CD4-positive, alpha-beta T cell treated with Interleukin-6 for 4 hours (primary cell): ENCODE measurements around the gene CALCOCO1.
"Not testable (repeated sequence)": the region's sequence is repeated elsewhere in the genome, so short reads cannot be mapped to it uniquely, and the experiment has no call there.

Experiments
- DNase-seq: peaks from one replicate; pipeline ENCODE4 v3.0.0-alpha.2; 2020; ENCODE audit warnings: mixed read lengths

CALCOCO1 gene

GRCh38 chr12:53696285-53696654 lies 31.0 kb downstream of the CALCOCO1 start:
- no peak for DNase-seq

GRCh38 chr12:53695152-53696145 lies 31.8 kb downstream of the CALCOCO1 start:
- DNase-seq: peak; percentile 56

- DNase-seq: no peak
Measured at GRCh38 chr12:53694756-53695151, 32.5 kb downstream of the CALCOCO1 start.

GRCh38 chr12:53688134-53688533 lies 39.1 kb downstream of the CALCOCO1 start:
- no peak for DNase-seq

GRCh38 chr12:53686436-53686835 lies 40.8 kb downstream of the CALCOCO1 start:
- DNase-seq: no peak

GRCh38 chr12:53684654-53685220 lies 42.5 kb downstream of the CALCOCO1 start:
- no peak for DNase-seq

- DNase-seq: no peak
Measured at GRCh38 chr12:53683983-53684382, 43.3 kb downstream of the CALCOCO1 start.

- DNase-seq: no peak
Measured at GRCh38 chr12:53683494-53683893, 43.8 kb downstream of the CALCOCO1 start.

GRCh38 chr12:53680061-53680460 lies 47.2 kb downstream of the CALCOCO1 start:
- not testable (repeated sequence) for DNase-seq

GRCh38 chr12:53677800-53678148 lies 49.5 kb downstream of the CALCOCO1 start:
- no peak for DNase-seq

- no peak for DNase-seq
Measured at GRCh38 chr12:53677016-53677799, 50.0 kb downstream of the CALCOCO1 start.

GRCh38 chr12:53676656-53677015 lies 50.6 kb downstream of the CALCOCO1 start:
- DNase-seq: peak; percentile 40

- DNase-seq: peak; percentile 98
Measured at GRCh38 chr12:53675701-53676607, 51.3 kb downstream of the CALCOCO1 start, which contains the start of gene ATP5MC2. TSS of gene ATP5MC2 (minus strand) at chr12:53676083. CDS start at chr12:53672614, 3,469 bp downstream.

GRCh38 chr12:53674977-53675700 lies 52.1 kb downstream of the CALCOCO1 start:
- DNase-seq: no peak

GRCh38 chr12:53670971-53671370 lies 56.3 kb downstream of the CALCOCO1 start:
- no peak for DNase-seq

GRCh38 chr12:53670308-53670707 lies 56.9 kb downstream of the CALCOCO1 start:
- no peak for DNase-seq

GRCh38 chr12:53667080-53667479 lies 60.2 kb downstream of the CALCOCO1 start:
- no peak for DNase-seq

GRCh38 chr12:53664936-53665335 lies 62.3 kb downstream of the CALCOCO1 start:
- no peak for DNase-seq

- DNase-seq: no peak
Measured at GRCh38 chr12:53664191-53664590, 63.1 kb downstream of the CALCOCO1 start.

- DNase-seq: no peak
Measured at GRCh38 chr12:53660041-53660440, 67.2 kb downstream of the CALCOCO1 start.

- DNase-seq: no peak
Measured at GRCh38 chr12:53659571-53659981, 67.7 kb downstream of the CALCOCO1 start.
